ENCODE measurements around the gene ZDHHC18.
A peak's percentile ranks its signal among the peaks of the same experiment; 100 is the strongest.
"Not testable (repeated sequence)": the region's sequence is repeated elsewhere in the genome, so short reads cannot be mapped to it uniquely, and the experiment has no call there.

The ZDHHC18 gene

DNA sequence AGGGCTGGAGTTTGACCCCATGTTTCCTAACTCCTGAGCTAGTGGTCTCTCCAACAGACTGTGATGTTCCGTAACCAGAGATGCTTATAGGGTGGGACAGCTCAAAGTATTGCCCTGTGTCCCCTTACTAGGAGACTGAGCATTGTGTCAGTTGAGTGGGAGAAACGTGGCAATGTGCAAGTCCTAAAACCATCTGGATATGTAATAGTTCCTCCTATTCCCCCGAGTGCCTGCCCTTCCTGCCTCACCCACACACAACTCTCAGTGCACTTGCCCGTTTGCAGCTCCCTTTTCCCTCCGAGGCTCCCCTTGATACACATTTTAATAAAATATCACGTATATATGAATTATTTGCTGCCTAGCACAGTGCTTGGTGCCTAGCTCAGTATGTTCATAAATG, 35.3 kb upstream of the ZDHHC18 start:
- DNase-seq (ENCODE audit: low read depth): no peak

- no peak for DNase-seq (ENCODE audit: low read depth)
These were observed 34.9 kb upstream of the ZDHHC18 start for GRCh38 chr1:26791626-26792025.

- DNase-seq (ENCODE audit: low read depth): no peak
These were observed 33.6 kb upstream of the ZDHHC18 start for GRCh38 chr1:26792924-26793323.

- DNase-seq (ENCODE audit: low read depth): no peak
These were observed 32.1 kb upstream of the ZDHHC18 start for GRCh38 chr1:26794391-26794790.

DNA sequence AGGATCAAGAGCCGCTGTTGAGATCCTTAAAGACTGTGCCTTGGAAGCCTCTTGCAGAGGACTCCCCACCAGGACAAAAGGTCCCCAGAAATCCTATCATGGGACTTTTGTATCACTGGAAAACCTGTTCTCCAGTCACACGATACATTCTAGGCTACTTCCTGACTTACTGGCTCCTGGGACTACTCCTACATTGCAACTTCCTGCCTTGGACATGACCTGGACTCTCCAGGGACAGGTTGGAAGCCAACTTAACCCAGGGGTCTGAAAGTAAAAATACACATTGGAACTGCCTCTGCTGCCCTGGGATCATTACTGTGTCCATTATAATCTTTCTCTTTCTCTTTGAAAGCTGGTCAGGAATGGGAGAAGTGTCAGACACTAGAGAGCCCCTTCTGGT, 28.9 kb upstream of the ZDHHC18 start:
- no peak for DNase-seq (ENCODE audit: low read depth)

DNA sequence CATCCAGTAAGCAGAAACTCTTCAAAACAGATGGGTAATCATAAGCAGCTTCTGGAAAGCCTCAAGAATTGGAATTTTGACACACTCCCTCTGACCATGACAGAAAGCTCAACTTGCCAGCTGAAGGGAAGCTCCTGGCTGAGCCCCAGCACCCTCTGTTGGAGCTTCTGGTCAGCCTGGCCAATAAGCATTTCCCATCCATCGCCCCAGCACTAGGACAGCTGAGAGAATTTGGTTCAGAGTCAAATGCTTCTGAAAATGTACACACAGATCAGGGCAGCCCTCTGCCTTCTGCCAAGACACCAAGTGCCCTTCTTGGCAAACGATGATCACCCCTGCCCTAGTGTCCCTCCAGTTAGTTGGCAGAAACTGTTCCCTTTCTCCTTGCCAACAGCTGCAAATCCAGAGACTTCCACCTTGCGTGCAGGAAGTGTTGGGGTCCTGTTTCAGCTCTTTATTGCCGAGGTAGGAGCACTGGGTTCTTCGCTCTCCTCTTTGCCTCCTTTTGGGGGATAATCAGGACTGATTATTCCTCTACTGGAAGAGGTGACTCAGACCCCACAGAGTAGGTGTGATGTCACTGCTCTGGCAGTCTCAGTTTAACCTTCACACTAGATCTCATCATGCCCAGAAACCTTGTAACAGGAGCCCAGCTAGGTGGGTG, 26.9 kb upstream of the ZDHHC18 start:
- peak; percentile 78 for DNase-seq (ENCODE audit: low read depth)

GRCh38 chr1:26803932-26804331, 22.6 kb upstream of the ZDHHC18 start:
- DNase-seq (ENCODE audit: low read depth): not testable (repeated sequence)

DNA sequence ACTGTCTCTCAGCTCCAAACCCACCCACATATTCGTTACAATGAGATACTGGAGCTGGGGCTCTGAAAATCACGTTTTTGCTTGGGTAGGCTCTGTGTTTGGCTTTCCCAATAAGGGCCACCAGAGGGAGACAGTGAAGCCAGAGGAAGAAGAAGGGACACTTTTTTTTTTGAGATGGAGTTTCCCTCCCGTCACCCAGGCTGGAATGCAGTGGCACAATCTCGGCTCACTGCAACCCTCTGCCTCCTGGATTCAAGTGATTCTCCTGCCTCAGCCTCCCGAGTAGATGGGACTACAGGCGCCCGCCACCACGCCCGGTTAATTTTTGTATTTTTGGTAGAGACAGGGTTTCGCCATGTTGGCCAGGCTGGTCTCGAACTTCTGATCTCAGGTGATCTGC, 16.4 kb upstream of the ZDHHC18 start:
- not testable (repeated sequence) for DNase-seq (ENCODE audit: low read depth)

DNA sequence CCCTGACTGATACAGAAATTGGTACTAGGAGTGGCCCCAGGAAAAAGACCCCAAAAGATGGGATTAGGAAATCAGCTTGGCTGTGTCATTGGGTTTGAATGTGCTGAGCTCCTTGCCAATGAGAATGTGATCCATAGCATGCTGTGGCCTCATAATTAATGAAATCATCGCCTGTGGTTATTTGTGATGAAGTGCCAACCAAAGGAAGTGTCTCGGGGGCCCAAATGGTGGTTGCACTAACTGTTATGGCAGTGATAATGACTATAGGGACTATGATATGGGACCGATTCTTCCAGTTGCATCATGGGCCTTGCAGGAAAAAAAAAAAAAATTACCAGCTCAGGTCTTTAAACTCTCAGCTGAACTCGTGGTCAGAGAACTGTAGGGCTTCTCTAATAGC, 15.4 kb upstream of the ZDHHC18 start:
- DNase-seq (ENCODE audit: low read depth): no peak

- no peak for DNase-seq (ENCODE audit: low read depth)
These were observed 14.8 kb upstream of the ZDHHC18 start for GRCh38 chr1:26811708-26812107.

DNA sequence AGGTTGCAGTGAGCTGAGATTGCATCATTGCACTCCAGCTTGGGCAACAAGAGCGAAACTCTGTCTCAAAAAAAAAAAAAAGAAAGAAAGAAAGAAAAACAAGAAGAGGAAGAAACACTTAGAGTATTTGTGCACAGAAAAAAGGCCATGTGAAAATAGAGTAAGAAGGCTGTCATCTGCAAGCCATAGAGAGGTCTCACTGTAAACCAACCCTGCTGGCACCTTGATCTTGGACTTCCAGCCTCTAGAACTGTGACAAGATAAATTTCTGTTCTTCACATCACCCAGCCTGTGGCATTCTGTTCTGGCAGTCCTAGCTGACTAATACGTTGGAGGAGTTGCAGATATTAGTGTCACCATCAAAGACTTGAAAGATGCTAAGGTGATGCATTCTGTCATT, 12.1 kb upstream of the ZDHHC18 start:
- DNase-seq (ENCODE audit: low read depth): no peak

- DNase-seq (ENCODE audit: low read depth): no peak
These were observed 11.6 kb upstream of the ZDHHC18 start for GRCh38 chr1:26814893-26815292.

- no peak for DNase-seq (ENCODE audit: low read depth)
These were observed 5.7 kb upstream of the ZDHHC18 start for GRCh38 chr1:26820784-26821269.

- no peak for DNase-seq (ENCODE audit: low read depth)
These were observed 3.6 kb upstream of the ZDHHC18 start for GRCh38 chr1:26822737-26823395.

- DNase-seq (ENCODE audit: low read depth): no peak
These were observed 1.8 kb upstream of the ZDHHC18 start for GRCh38 chr1:26824731-26825130.

DNA sequence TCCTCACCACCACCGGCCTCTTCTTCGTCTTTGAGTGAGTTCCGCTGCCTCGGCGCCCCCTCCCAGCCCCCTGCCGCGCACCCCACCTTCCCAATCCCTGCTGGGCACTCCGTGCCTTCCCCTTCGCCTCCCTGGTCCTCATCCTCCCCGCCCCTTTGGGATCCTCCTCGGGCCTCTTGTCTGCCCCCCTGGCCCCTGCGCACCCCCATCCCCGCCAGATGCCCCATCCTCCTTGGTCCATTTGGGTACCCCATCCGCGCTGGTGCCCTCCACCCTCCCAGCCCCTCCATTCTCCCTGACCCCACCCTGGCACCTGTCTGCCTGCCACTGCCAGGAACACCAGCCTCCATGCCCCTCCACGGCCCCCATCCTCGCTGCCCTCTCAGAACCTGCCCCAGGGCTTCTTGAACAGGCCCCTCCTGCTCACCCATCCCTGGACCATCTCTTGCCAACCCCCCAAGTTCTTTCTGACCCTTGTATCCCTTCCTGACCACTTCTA, 667 bp downstream of the ZDHHC18 start:
- DNase-seq (ENCODE audit: low read depth): no peak

- no peak for DNase-seq (ENCODE audit: low read depth)
These were observed 1.2 kb downstream of the ZDHHC18 start for GRCh38 chr1:26827663-26828062.

GRCh38 chr1:26828411-26828991, 2.0 kb downstream of the ZDHHC18 start:
- DNase-seq (ENCODE audit: low read depth): no peak

GRCh38 chr1:26829184-26829911, 2.9 kb downstream of the ZDHHC18 start:
- no peak for DNase-seq (ENCODE audit: low read depth)

- no peak for DNase-seq (ENCODE audit: low read depth)
These were observed 4.6 kb downstream of the ZDHHC18 start for GRCh38 chr1:26831059-26831458.

DNA sequence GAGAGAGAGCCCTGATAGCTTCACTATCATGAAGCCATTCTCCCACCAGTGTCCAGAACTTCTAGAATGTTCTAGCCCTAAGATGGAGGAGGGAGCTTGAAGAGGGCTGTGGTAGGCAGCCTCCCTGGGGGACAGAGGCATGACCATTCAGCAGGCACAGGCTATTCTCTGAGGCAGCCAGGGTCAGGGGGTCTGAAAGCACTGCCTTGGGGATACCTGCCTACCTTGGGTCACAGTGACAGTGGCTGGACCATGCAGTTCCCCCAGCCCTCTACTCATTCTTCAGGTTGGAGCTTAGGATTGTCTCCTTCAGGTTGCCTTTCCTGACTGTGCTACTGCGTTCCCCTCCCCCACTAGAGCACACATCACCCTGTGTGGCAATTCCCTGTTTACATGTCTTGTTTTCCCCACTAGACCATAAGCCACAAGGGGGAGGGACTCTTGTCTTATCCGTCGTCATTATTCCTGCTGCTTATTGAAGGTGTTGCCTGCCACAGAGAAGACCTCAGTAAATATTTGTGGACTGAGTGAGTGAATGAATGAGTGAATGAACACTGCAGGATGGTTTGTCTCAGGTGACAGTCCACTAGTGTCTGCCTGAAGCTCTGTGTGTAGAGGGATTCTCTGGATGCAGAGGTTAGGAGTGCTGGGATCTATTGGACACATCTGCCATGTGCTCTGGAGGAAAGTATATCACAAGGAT, 5.2 kb downstream of the ZDHHC18 start:
- no peak for DNase-seq (ENCODE audit: low read depth)
